Activated T-cell treated with anti-CD3 and anti-CD28 coated beads, Interleukin-2, amount 50 U/mL, for 1 hour (primary cell): ENCODE results near the gene CMTM6.
"Not testable (repeated sequence)": the region's sequence is repeated elsewhere in the genome, so short reads cannot be mapped to it uniquely, and the experiment has no call there.

Experiments
- DNase-seq: peaks from one replicate; pipeline ENCODE4 v3.0.0-alpha.2; 2020

CMTM6 gene

GRCh38 chr3:32498992-32499391 is 3.7 kb downstream of the CMTM6 start:
- no peak for DNase-seq

GRCh38 chr3:32498252-32498651 is 4.4 kb downstream of the CMTM6 start:
- DNase-seq: no peak

GRCh38 chr3:32495609-32496008 is 7.0 kb downstream of the CMTM6 start:
- DNase-seq: no peak

- no peak for DNase-seq
These were observed 7.6 kb downstream of the CMTM6 start for GRCh38 chr3:32495085-32495484.

GRCh38 chr3:32493437-32494414 is 8.9 kb downstream of the CMTM6 start:
- DNase-seq: no peak

- no peak for DNase-seq
These were observed 9.8 kb downstream of the CMTM6 start for GRCh38 chr3:32492684-32493436.

GRCh38 chr3:32488474-32489008 is 14.1 kb downstream of the CMTM6 start:
- no peak for DNase-seq

- no peak for DNase-seq
These were observed 14.7 kb downstream of the CMTM6 start for GRCh38 chr3:32487781-32488473.

GRCh38 chr3:32484436-32484835 is 18.2 kb downstream of the CMTM6 start:
- DNase-seq: no peak

GRCh38 chr3:32483772-32484171 is 18.9 kb downstream of the CMTM6 start:
- no peak for DNase-seq

GRCh38 chr3:32482693-32483092 is 20.0 kb downstream of the CMTM6 start:
- no peak for DNase-seq

- no peak for DNase-seq
These were observed 20.6 kb downstream of the CMTM6 start for GRCh38 chr3:32481791-32482631.

GRCh38 chr3:32480604-32481003 is 22.0 kb downstream of the CMTM6 start:
- DNase-seq: no peak

- no peak for DNase-seq
These were observed 28.5 kb downstream of the CMTM6 start for GRCh38 chr3:32474201-32474600.

GRCh38 chr3:32472151-32472550 is 30.5 kb downstream of the CMTM6 start:
- DNase-seq: not testable (repeated sequence)

GRCh38 chr3:32471246-32471645 is 31.4 kb downstream of the CMTM6 start:
- DNase-seq: no peak

- DNase-seq: no peak
These were observed 32.3 kb downstream of the CMTM6 start for GRCh38 chr3:32470362-32470761.

- DNase-seq: no peak
These were observed 33.3 kb downstream of the CMTM6 start for GRCh38 chr3:32469151-32469874.

GRCh38 chr3:32467333-32468070 is 35.1 kb downstream of the CMTM6 start:
- DNase-seq: peak; percentile 86

GRCh38 chr3:32466808-32467207 is 35.8 kb downstream of the CMTM6 start:
- DNase-seq: not testable (repeated sequence)

- DNase-seq: not testable (repeated sequence)
These were observed 37.9 kb downstream of the CMTM6 start for GRCh38 chr3:32464726-32465125.
